HCT116 (cell line): ENCODE data around the gene KIF18A. TPM values are rescaled to one million over a fixed set of nuclear protein-coding genes. Genes with fewer than 3 reads are reported as not detected.
"Not testable (repeated sequence)": the region's sequence is repeated elsewhere in the genome, so short reads cannot be mapped to it uniquely, and the experiment has no call there.

Experiments used
- ATAC-seq: fragments of 200-7000 bp; cut with Tn5 transposase; 2 replicates; pipeline ENCODE4 v1.9.1; 2020; ENCODE audit warnings: mild to moderate bottlenecking, moderate library complexity
- BruUV-seq: library from RNA; stranded (reverse); fragments of 400-500 nt; replicated peaks from 2 replicates; lab custom pipeline; 2021; lab: Mats Ljungman, UMichigan
- CTCF ChIA-PET: fragments of 300-600 bp; sonication (Branson Sonifier 250); formaldehyde crosslinking; loops from one replicate; lab custom pipeline; 2021; ENCODE audit warnings: antibody characterized with exemption; lab: Charles Lee
- POLR2A ChIA-PET: fragments of 300-600, 350-600 bp; sonication (Branson Sonifier 250); formaldehyde crosslinking; loops from one replicate; lab custom pipeline; 2021; ENCODE audit warnings: antibody characterized with exemption; lab: Charles Lee
- RAD21 ChIA-PET, 2 experiments: fragments of 300-600 bp; sonication (Branson Sonifier 250); formaldehyde crosslinking; loops; one replicate each; lab custom pipeline; 2023; ENCODE audit warnings: low total read pairs in 2 of 2; ENCODE audit not compliant: uncharacterized antibody in 2 of 2, unreplicated experiment in 2 of 2, low non-redundant PET in 1 of 2; lab: Charles Lee
- DNase-seq: peaks from one replicate; pipeline ENCODE4 v3.0.0-alpha.2; 2010; ENCODE audit warnings: low read depth, low spot score
- H2AFZ ChIP-seq: fragments of 200-600 bp; shearing (Covaris generic), sonication (generic); 2 replicates; pipeline ENCODE4 v1.6.1; 2017; ENCODE audit warnings: low read depth, mixed run types, mixed read lengths, antibody characterized with exemption, low read length; ENCODE audit not compliant: poor library complexity, severe bottlenecking
- H3K27ac ChIP-seq: 2 replicates; pipeline ENCODE4 v1.5.1; 2012; ENCODE audit warnings: low read depth, low read length
- H3K27me3 ChIP-seq: fragments of 200-600 bp; sonication (generic); 2 replicates; pipeline ENCODE4 v1.6.1; 2016; ENCODE audit warnings: mixed run types, low read length, mixed read lengths; ENCODE audit not compliant: insufficient read depth
- H3K36me3 ChIP-seq, 2 experiments: fragments of 200-500 bp in 1 of 2; fragments of 200-600 bp in 1 of 2; sonication (Bioruptor generic) in 1 of 2; sonication (generic) in 1 of 2; 2 replicates each; pipeline versions ENCODE4 v1.5.1 to v1.6.1; 2014 to 2016; ENCODE audit warnings: low read length in 2 of 2, inconsistent platforms in 1 of 2, mixed read lengths in 1 of 2, mixed run types in 1 of 2; ENCODE audit not compliant: insufficient read depth in 2 of 2, control insufficient read depth in 1 of 2
- H3K4me1 ChIP-seq, 2 experiments: fragments of 200-600 bp in 1 of 2; sonication (generic) in 1 of 2; 2 replicates each; pipeline versions ENCODE4 v1.5.1 to v1.6.1; 2012 to 2017; ENCODE audit warnings: low read length in 2 of 2, inconsistent platforms in 1 of 2, mild to moderate bottlenecking in 1 of 2, mixed read lengths in 1 of 2, mixed run types in 1 of 2, moderate library complexity in 1 of 2; ENCODE audit not compliant: insufficient read depth in 2 of 2, control insufficient read depth in 1 of 2
- H3K4me2 ChIP-seq: fragments of 200-600 bp; sonication (generic); 2 replicates; pipeline ENCODE4 v1.6.1; 2017; ENCODE audit warnings: mixed run types, low read length, mixed read lengths
- H3K4me3 ChIP-seq, 2 experiments: fragments of 200-600 bp in 1 of 2; sonication (generic) in 1 of 2; replicated peaks in 1 of 2; 2 replicates each; pipeline ENCODE4 v1.5.1; 2011 to 2016; ENCODE audit warnings: low read length in 2 of 2, control low read depth in 1 of 2, low read depth in 1 of 2, mild to moderate bottlenecking in 1 of 2, mixed read lengths in 1 of 2, mixed run types in 1 of 2
- H3K79me2 ChIP-seq: fragments of 200-600 bp; sonication (generic); 2 replicates; pipeline ENCODE4 v1.6.1; 2017; ENCODE audit warnings: mild to moderate bottlenecking, mixed run types, low read length, moderate library complexity, mixed read lengths; ENCODE audit not compliant: insufficient read depth
- H3K9ac ChIP-seq: fragments of 200-600 bp; sonication (generic); 2 replicates; pipeline ENCODE4 v1.6.1; 2016; ENCODE audit warnings: low read length, mixed read lengths
- H3K9me2 ChIP-seq: fragments of 200-600 bp; sonication (generic), shearing (Covaris generic); 2 replicates; pipeline ENCODE4 v1.6.1; 2017; ENCODE audit warnings: mixed run types, mild to moderate bottlenecking, moderate library complexity; ENCODE audit not compliant: insufficient read depth
- H3K9me3 ChIP-seq, 2 experiments: fragments of 200-500 bp in 1 of 2; fragments of 200-600 bp in 1 of 2; sonication (Bioruptor generic) in 1 of 2; sonication (generic) in 1 of 2; 2 replicates each; pipeline ENCODE4 v1.6.1; 2014 to 2017; ENCODE audit warnings: low read length in 2 of 2, mixed read lengths in 2 of 2, inconsistent platforms in 1 of 2, low read depth in 1 of 2, mild to moderate bottlenecking in 1 of 2, mixed run types in 1 of 2, moderate library complexity in 1 of 2; ENCODE audit not compliant: control insufficient read depth in 1 of 2, insufficient read depth in 1 of 2
- H4K20me1 ChIP-seq: fragments of 200-600 bp; sonication (generic), shearing (Covaris generic); 2 replicates; pipeline ENCODE4 v1.6.1; 2017; ENCODE audit warnings: mixed run types, mild to moderate bottlenecking, moderate library complexity; ENCODE audit not compliant: insufficient read depth
- CEBPB ChIP-seq: IDR thresholded peaks from 2 replicates; pipeline ENCODE4 v1.6.1; 2012; ENCODE audit warnings: low read depth
- ELF1 ChIP-seq: IDR thresholded peaks from 2 replicates; pipeline ENCODE4 v1.6.1; 2012; ENCODE audit warnings: low read depth, borderline replicate concordance
- EZH2phosphoT487 ChIP-seq: fragments of 200-600 bp; IDR thresholded peaks from 2 replicates; pipeline ENCODE4 v1.6.1; 2018; ENCODE audit warnings: antibody characterized with exemption, borderline replicate concordance
- FOSL1 ChIP-seq: IDR thresholded peaks from 2 replicates; pipeline ENCODE4 v1.6.1; 2012; ENCODE audit warnings: low read depth
- TCF7L2 ChIP-seq: IDR thresholded peaks from 2 replicates; pipeline ENCODE4 v1.7.0; 2011; ENCODE audit warnings: borderline replicate concordance, inconsistent platforms; ENCODE audit not compliant: insufficient read depth, insufficient read length; ENCODE audit errors: extremely low read depth
- YY1 ChIP-seq: IDR thresholded peaks from 2 replicates; pipeline ENCODE4 v1.6.1; 2011; ENCODE audit warnings: low read length, low read depth, moderate library complexity, mild to moderate bottlenecking; ENCODE audit not compliant: insufficient replicate concordance; ENCODE audit errors: extremely low read depth
- intact Hi-C: fragments of 100-400 bp; cut with micrococcal nuclease; formaldehyde crosslinking; loops from 2 replicates; pipeline ENCODE4 v1.10.0; 2022
- total RNA-seq: library from RNA; stranded (reverse); gene quantifications from one replicate; pipeline ENCODE4 v1.2.1, GENCODE V29; 2021; ENCODE audit not compliant: unreplicated experiment

KIF18A gene
- total RNA-seq, 1 experiment from 2014 or later: 50.7 TPM

- intact Hi-C loops, ATAC-seq, H3K27ac ChIP-seq, H3K9me3 ChIP-seq, H3K4me1 ChIP-seq, H2AFZ ChIP-seq, BruUV-seq, H3K9me2 ChIP-seq, H4K20me1 ChIP-seq, H3K27me3 ChIP-seq, CTCF ChIA-PET, DNase-seq, H3K4me3 ChIP-seq, RAD21 ChIA-PET, POLR2A ChIA-PET, H3K4me2 ChIP-seq, H3K9ac ChIP-seq: not testable (repeated sequence)
- Histone ChIP-seq H3K36me3 (peaks cover 28 to 52% of the 10 kb centered on the region in 2 experiments), H3K79me2 (peaks cover 34% of the 10 kb centered on the region)
Observed at GRCh38 chr11:28087192-28087591, 20.8 kb downstream of the KIF18A start.

- Histone ChIP-seq H3K4me3 (no peak overlapping the region), H3K27me3 (no peaks in the 10 kb centered on the region), H3K9ac (no peak overlapping the region), H3K27ac (no peak overlapping the region), H4K20me1 (no peaks in the 10 kb centered on the region), H3K36me3 (peaks cover 34 to 56% of the 10 kb centered on the region in 2 experiments), H3K4me2 (no peak overlapping the region), H3K9me3 (no peaks in the 10 kb centered on the region), H3K79me2 (peaks cover 29% of the 10 kb centered on the region), H2AFZ (no peak overlapping the region), H3K4me1 (no peaks in the 10 kb centered on the region), H3K9me2 (no peaks in the 10 kb centered on the region)
- BruUV-seq: no TSS peak
- no peak for DNase-seq
- no peak for ATAC-seq
- RAD21 ChIA-PET: no interaction called here
- CTCF ChIA-PET: no interaction called here
- TF ChIP-seq YY1: no peak
- no peak for TF ChIP-seq ELF1
- no peak for TF ChIP-seq FOSL1
- no peak for TF ChIP-seq TCF7L2
- no peak for TF ChIP-seq EZH2phosphoT487
- TF ChIP-seq CEBPB: no peak
- intact Hi-C loops: no loop called here
- POLR2A ChIA-PET: no interaction called here
Observed at GRCh38 chr11:28086569-28086968, 21.4 kb downstream of the KIF18A start.
